Superior temporal gyrus (tissue), 1 donor: ENCODE data around the gene CINP.
A peak's percentile ranks its signal among the peaks of the same experiment; 100 is the strongest.

Experiments
- DNase-seq: peaks from one replicate; pipeline ENCODE4 v3.0.0-alpha.2; 2016; ENCODE audit errors: extremely low spot score

The CINP gene

DNA sequence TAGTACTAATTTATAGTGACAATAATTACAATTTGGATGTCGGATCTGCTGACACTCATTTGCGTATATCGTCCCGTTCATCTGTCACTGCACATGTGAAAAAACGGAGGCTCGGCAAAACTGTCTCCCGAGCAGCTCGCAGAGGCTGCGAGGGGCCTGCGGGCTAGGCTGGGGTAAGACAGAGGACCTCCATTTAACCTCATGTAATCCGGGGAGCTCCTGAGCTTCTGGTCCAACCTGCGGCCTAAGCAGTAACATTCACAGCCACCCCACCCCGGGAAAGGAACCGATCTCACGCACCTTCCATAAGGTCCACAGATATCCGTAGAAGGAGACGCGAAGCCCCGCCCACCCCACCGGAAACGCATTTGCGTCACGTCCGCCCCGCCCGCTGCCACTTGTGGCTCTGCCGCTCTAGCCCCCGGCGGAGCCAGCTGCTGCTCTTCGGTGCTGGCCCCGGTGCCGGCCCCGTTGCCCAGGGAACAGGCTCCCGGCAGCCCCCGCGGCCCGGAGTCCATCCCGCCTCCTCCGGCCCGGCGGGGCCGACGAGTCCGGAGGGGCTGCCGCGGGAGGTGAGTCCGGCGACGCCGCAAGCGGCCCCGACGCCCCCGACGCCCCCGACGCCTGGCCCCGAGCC, at the start of gene CINP, which contains the start of gene TECPR2:
Gene CINP (minus strand): TSS at position 346 of the 637 bp plus-strand sequence. CDS start 39 bp downstream, at position 307.
Gene TECPR2 (plus strand): TSS at position 397 of the 637 bp plus-strand sequence. CDS start 13,781 bp downstream, outside the sequence.
- DNase-seq = peak; percentile 94

GRCh38 chr14:102408724-102409123, 46.0 kb upstream of the CINP start:
- no peak for DNase-seq

DNA sequence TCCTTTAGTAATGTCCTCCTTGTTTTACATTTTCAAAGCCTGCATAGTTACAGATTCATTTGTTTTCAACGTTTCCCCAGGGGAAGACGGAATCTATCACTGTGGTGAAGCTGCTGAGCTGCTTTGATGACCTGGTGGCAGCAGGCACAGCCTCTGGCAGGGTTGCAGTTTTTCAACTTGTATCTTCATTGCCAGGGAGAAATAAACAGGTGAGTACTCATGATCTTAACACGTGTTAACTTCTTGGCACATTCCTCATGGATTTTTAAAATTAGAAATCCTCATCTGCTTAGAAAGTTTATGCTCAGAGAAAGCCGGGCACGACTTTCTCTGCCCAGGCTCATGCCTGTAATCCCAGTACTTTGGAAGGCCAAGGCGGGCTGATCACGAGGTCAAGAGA, 44.6 kb upstream of the CINP start:
- no peak for DNase-seq

GRCh38 chr14:102403028-102403427, 40.3 kb upstream of the CINP start:
- no peak for DNase-seq

DNA sequence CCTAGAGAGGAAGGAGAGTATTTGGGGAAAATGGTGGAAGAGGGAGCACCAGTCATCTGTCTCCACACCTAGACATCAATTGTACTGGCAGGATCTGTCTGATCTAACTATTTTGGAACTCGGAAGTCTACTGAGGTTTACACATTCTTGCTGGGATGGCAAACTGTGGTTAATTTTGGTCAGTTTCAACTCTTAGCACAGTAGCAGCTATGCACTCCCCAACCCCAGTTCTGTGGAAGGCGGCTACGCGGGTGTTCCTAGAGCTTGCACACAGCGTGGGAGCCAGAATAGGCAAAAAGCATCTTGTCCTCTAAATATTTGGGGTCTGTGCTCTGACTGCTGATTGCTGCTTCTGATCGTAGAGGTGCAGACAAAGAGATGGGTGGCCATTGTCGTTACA, 33.8 kb upstream of the CINP start:
- no peak for DNase-seq

DNA sequence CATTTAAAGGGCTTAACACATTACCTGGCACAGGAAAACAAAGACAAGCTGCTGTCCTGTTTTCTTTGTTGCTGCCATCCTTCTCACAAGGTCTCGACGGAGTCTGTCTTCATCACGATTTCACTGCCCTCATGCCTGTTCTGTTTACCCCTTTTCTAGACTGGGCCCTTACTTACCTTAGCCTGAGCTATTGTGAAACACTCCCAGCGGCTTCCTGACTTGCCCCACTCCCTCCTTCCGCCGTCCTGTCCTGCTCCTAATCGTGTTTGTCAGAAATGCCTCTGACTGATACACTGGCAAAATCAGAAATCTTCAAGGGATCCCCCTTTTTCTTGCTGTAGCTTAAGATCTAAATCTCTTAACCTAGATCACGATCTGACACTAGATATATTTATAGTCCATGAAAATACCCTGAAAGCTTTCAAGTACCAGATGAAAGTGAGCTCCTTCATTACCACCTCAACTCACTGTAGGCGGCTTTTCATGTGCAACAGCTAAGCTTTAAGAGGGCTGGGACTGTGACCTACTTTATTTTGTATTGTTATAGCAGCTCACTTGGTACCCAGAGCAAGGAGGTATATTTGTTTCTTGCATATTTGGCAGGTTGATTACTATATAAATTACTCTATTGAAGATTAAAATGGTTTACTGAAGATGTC, 32.2 kb upstream of the CINP start:
- DNase-seq = peak; percentile 32

GRCh38 chr14:102392506-102392905, 29.8 kb upstream of the CINP start:
- DNase-seq = peak; percentile 19

GRCh38 chr14:102390064-102390855, 27.6 kb upstream of the CINP start:
- peak; percentile 63 for DNase-seq

GRCh38 chr14:102389246-102389645, 26.6 kb upstream of the CINP start:
- peak; percentile 26 for DNase-seq

DNA sequence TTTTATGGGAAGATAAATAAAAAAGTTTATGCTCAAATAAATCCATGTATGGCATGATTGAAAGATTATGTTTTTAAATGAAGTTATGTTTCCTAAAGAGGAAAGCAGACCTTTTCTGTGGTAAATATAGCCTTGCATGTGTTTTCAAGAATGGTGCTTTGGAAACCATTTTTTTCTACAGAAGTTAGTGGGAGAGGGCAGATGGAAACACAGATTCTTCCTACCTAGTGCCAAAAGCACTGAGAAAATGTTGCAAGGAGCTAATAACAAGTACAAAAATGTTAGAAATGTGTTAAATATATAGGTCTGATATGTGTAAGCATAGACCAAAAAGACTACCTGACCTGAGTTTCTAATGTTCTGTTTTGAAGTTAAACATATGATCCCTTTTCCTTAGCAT, 24.4 kb upstream of the CINP start:
- peak; percentile 26 for DNase-seq

DNA sequence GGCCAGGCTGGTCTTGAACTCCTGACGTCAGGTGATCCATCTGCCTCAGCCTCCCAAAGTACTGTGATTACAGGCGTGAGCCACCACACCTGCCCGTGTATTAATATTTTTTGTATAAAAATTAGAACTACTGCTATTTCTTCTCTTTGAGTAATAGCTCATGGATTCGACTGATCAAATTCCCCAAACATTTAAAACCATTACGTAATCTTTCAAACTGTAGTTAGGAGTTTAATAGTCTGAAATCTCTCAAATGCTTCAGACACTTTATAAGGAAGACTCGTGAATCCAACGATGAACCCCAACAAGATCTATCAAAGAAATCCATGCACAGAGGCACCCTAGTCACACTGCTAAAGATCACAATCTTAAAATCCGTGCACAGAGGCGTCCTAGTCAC, 16.1 kb upstream of the CINP start:
- no peak for DNase-seq

DNA sequence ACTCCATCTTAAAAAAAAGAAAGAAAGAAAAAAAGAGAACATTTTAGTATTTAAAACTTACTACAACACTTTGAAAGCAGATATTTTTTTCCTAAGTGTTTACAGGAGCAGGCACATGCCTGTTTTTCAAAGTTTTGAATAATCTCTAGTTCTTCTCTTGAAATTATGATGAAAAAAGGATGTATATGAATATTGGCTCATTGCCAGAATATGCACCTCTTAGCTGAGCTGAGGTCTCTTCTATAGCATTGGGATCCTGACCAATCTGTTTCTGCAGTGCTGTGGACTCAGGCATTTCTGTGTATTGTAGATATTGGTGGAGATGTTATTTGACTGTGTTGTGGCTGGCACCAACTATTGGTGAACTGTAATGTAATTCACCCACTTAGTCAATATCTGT, 15.0 kb upstream of the CINP start:
- no peak for DNase-seq

GRCh38 chr14:102375119-102375518, 12.4 kb upstream of the CINP start:
- no peak for DNase-seq

- no peak for DNase-seq
These were observed 11.6 kb upstream of the CINP start for GRCh38 chr14:102374264-102374663.

GRCh38 chr14:102373110-102373509, 10.4 kb upstream of the CINP start:
- no peak for DNase-seq

DNA sequence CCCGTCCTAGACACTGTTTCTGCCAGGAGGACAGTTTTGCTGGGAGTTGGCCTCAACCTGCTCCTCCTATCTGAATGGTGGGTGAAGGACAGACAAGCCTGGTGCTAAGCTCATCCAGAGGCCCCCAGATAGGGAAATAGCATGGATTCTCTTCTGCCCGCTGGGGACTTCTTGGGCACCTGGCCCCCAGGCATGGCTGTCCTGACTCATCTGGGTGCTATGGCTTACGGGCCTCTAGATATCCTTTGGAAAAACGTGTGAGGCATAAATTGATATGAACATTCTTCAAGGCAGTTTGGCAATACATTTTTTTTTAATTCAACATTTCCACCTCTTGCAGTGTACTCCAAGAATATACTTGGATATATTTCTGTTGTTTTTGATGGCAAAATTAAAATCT, 8.7 kb upstream of the CINP start:
- DNase-seq = no peak

DNA sequence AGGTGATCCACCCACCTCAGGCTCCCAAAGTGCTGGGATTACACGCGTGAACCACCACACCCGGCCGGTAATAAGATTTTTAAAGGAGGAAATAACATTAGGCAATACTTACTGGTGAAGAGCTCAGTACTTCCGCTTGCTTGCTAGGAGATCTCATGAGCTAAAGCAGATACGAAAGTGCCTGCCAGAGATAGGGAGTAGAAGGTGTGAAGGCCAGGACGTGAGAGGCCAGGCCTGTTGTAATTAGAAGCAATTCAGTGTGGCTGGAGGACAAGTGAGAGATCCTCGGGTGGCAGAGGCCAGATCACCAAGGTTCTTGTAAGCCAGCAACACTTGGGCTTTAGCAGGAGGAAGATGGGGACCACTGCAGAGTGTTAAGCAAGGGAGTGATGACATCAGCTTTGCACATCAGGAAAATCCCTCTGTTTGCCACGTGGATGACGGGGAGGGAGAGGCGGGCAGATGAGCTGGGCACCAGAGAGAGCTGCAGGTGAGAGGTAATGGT, 7.7 kb upstream of the CINP start:
- DNase-seq = no peak

GRCh38 chr14:102363182-102363943, 673 bp upstream of the CINP start:
- DNase-seq = peak; percentile 73

DNA sequence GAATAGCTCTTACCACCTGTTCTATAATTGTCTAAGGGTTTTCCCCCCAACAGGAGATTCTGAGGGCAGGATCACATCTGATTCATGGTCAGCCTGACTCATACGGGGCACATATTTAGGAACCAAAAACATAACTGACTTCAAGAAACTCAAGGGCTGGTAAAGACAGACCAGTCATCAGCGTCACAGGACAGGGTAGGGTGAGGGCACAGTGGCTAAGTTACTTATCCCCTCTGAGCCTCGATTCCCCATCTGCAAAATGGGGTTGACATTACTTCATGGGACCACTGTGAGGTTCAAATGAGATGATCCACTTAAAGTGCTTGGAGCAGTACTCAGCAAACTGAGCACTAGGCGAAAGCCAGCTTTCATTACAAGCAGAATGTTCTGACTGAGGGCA, 606 bp downstream of the CINP start:
- DNase-seq = no peak

GRCh38 chr14:102360388-102360787, 2.3 kb downstream of the CINP start:
- DNase-seq = no peak

DNA sequence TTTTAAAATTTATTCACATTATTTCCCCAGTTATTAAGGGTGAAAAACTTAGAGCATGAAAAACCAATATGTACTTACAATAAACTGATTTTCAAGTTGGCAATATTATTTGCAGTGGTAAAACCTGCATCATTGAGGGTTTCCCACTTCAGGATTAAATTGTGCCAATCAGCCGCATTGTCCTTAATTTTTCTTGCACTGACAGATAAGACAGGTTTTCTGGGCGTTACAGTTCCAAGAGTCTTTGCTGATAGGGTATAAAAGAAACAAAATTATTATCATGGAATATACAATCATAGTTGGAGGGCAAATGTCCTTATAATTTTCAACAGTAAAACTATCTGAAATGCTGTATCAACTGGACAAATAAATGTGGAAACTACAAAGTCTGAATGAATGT, 3.3 kb downstream of the CINP start:
- no peak for DNase-seq

DNA sequence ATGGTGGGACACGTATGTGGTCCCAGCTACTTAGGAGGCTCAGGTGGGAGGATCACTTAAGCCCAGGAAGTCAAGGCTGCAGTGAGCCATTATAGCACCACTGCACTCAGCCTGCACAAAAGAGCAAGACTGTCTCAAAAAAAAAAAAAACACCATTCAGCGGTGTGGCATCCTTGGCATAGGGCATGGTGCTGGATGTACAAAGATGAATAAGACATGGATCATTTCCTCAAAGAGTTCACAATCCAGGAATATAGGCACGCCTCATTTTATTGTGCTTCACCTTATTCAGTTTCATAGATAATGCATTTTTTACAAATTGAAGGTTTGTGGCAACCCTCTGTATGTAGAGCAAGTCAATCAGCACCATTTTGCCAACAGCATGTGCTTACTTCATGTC, 6.4 kb downstream of the CINP start:
- DNase-seq = no peak
